ENCODE measurements around the gene PIK3CD. TPM values are rescaled to one million over a fixed set of nuclear protein-coding genes. Genes with fewer than 3 reads are reported as not detected.
"Not testable (repeated sequence)": the region's sequence is repeated elsewhere in the genome, so short reads cannot be mapped to it uniquely, and the experiment has no call there.

PIK3CD gene
- total RNA-seq, 1 experiment from 2014 or later, result 10.3 TPM

- Histone ChIP-seq H3K79me2 (ENCODE audit: low read depth) (no peaks in the 10 kb centered on the region), H3F3A (ENCODE audit: insufficient read depth, low read depth) (0 out of 2 replicates have a peak, but pooled peaks cover under 1% of the 10 kb centered on the region), H3K9me2 (ENCODE audit: insufficient read depth) (no peaks in the 10 kb centered on the region), H4K20me1 (ENCODE audit: insufficient read depth) (no peaks in the 10 kb centered on the region), H3K9me3 (ENCODE audit: insufficient read depth, low read depth) (no peaks in the 10 kb centered on the region), H3K4me1 (replicated peaks; ENCODE audit: insufficient read depth) (no peaks in the 10 kb centered on the region), H3K27me3 (ENCODE audit: insufficient read depth, low read depth) (no peaks in the 10 kb centered on the region), H3K4me2 (no peak overlapping the region), H3K36me3 (ENCODE audit: low read depth) (no peaks in the 10 kb centered on the region), H2AFZ (no peak overlapping the region), H3K4me3 (no peak overlapping the region), H3K27ac (no peak overlapping the region)
- CTCF ChIA-PET, result no interaction called here
- DNase-seq, result no peak
- intact Hi-C loops (cut with micrococcal nuclease; ENCODE audit: unreplicated experiment), result no loop called here
- POLR2A ChIA-PET (ENCODE audit: unreplicated experiment), result interaction anchor here (0.6 kb wide), 1 partner anchor 61 kb away, joined by 3 read pairs; no protein-coding TSS in a partner anchor
- no TSS peak for BruUV-seq (replicated peaks)
- TF ChIP-seq EZH2 (IDR thresholded peaks at IDR 0.05; ENCODE audit: low read depth) (no peak), CTCF (conservative IDR thresholded peaks at IDR 0.05) (no peak)
These were observed 30.5 kb upstream of the PIK3CD start for GRCh38 chr1:9621032-9621431.

GRCh38 chr1:9624081-9624480, 27.4 kb upstream of the PIK3CD start:
- TF ChIP-seq EZH2 (IDR thresholded peaks at IDR 0.05; ENCODE audit: low read depth) (no peak), CTCF (conservative IDR thresholded peaks at IDR 0.05) (no peak)
- intact Hi-C loops (cut with micrococcal nuclease; ENCODE audit: unreplicated experiment), result no loop called here
- no peaks in the 10 kb centered on the region for H3F3A ChIP-seq (ENCODE audit: insufficient read depth, low read depth)

GRCh38 chr1:9625030-9625429, 26.5 kb upstream of the PIK3CD start:
- intact Hi-C loops (cut with micrococcal nuclease; ENCODE audit: unreplicated experiment); DNase-seq; H3K9me2 ChIP-seq (ENCODE audit: insufficient read depth); H3K79me2 ChIP-seq (ENCODE audit: low read depth); H3K27me3 ChIP-seq (ENCODE audit: insufficient read depth, low read depth); H3K4me2 ChIP-seq; H3K4me3 ChIP-seq; H3K9me3 ChIP-seq (ENCODE audit: insufficient read depth, low read depth); H3F3A ChIP-seq (ENCODE audit: insufficient read depth, low read depth); BruUV-seq (replicated peaks); H3K27ac ChIP-seq; H4K20me1 ChIP-seq (ENCODE audit: insufficient read depth); H2AFZ ChIP-seq; H3K4me1 ChIP-seq (replicated peaks; ENCODE audit: insufficient read depth); POLR2A ChIA-PET (ENCODE audit: unreplicated experiment); H3K36me3 ChIP-seq (ENCODE audit: low read depth): not testable (repeated sequence)
- CTCF ChIA-PET, result interaction anchor here (0.6 kb wide), 1 partner anchor 284 kb away, joined by 3 read pairs; no protein-coding TSS in a partner anchor

More at GRCh38 chr1:9624081-9624480, 27.4 kb upstream of the PIK3CD start:
- H2AFZ ChIP-seq, result no peak overlapping the region
- H3K4me2 ChIP-seq, result no peak overlapping the region
- H4K20me1 ChIP-seq (ENCODE audit: insufficient read depth), result no peaks in the 10 kb centered on the region
- H3K4me1 ChIP-seq (replicated peaks; ENCODE audit: insufficient read depth), result no peaks in the 10 kb centered on the region; the same call in 1 of the 2 replicates
- H3K9me3 ChIP-seq (ENCODE audit: insufficient read depth, low read depth), result no peaks in the 10 kb centered on the region
- H3K79me2 ChIP-seq (ENCODE audit: low read depth), result no peaks in the 10 kb centered on the region
- no peak for DNase-seq
- CTCF ChIA-PET, result interaction anchor here (0.6 kb wide), 1 partner anchor 101 kb away, joined by 4 read pairs; no protein-coding TSS in a partner anchor
- H3K36me3 ChIP-seq (ENCODE audit: low read depth), result no peaks in the 10 kb centered on the region
- no TSS peak for BruUV-seq (replicated peaks)
- no peak overlapping the region for H3K27ac ChIP-seq
- H3K9me2 ChIP-seq (ENCODE audit: insufficient read depth), result no peaks in the 10 kb centered on the region
- no peaks in the 10 kb centered on the region for H3K27me3 ChIP-seq (ENCODE audit: insufficient read depth, low read depth)
- no peak overlapping the region for H3K4me3 ChIP-seq
- POLR2A ChIA-PET (ENCODE audit: unreplicated experiment), result no interaction called here

GRCh38 chr1:9626201-9626608, 25.3 kb upstream of the PIK3CD start:
- Histone ChIP-seq H3K27me3 (ENCODE audit: insufficient read depth, low read depth) (no peaks in the 10 kb centered on the region), H3K4me2 (peak overlapping the region; percentile 61), H4K20me1 (ENCODE audit: insufficient read depth) (no peaks in the 10 kb centered on the region), H2AFZ (no peak overlapping the region), H3K27ac (no peak overlapping the region), H3K79me2 (ENCODE audit: low read depth) (no peaks in the 10 kb centered on the region), H3F3A (ENCODE audit: insufficient read depth, low read depth) (no peaks in the 10 kb centered on the region), H3K4me1 (replicated peaks; ENCODE audit: insufficient read depth) (no peaks in the 10 kb centered on the region; the same call in 1 of the 2 replicates), H3K4me3 (peak overlapping the region; percentile 35; the same call in 1 of the 2 replicates), H3K9me3 (ENCODE audit: insufficient read depth, low read depth) (no peaks in the 10 kb centered on the region), H3K9me2 (ENCODE audit: insufficient read depth) (no peaks in the 10 kb centered on the region), H3K36me3 (ENCODE audit: low read depth) (no peaks in the 10 kb centered on the region)
- ChIA-PET POLR2A (ENCODE audit: unreplicated experiment) (no interaction called here), CTCF (interaction anchor here (0.7 kb wide), 1 partner anchor 224 kb away, joined by 3 read pairs; no protein-coding TSS in a partner anchor)
- BruUV-seq (replicated peaks), result no TSS peak
- intact Hi-C loops (cut with micrococcal nuclease; ENCODE audit: unreplicated experiment), result loop anchor here (2.0 kb wide), 1 partner anchor 241 kb away; no protein-coding TSS in a partner anchor
- no peak for TF ChIP-seq CTCF (conservative IDR thresholded peaks at IDR 0.05)
- no peak for TF ChIP-seq EZH2 (IDR thresholded peaks at IDR 0.05; ENCODE audit: low read depth)
- peak in 1 of 2 experiments; percentile 28 for DNase-seq

Data from PC-9 (cell line).